NCI-H526 treated with DMSO at 0.1 percent for 48 hours (cell line): ENCODE measurements around the gene SFXN3.

Source experiments
- DNase-seq: peaks from one replicate; lab custom pipeline; 2025; lab: John Stamatoyannopoulos, UW

SFXN3 gene

DNA sequence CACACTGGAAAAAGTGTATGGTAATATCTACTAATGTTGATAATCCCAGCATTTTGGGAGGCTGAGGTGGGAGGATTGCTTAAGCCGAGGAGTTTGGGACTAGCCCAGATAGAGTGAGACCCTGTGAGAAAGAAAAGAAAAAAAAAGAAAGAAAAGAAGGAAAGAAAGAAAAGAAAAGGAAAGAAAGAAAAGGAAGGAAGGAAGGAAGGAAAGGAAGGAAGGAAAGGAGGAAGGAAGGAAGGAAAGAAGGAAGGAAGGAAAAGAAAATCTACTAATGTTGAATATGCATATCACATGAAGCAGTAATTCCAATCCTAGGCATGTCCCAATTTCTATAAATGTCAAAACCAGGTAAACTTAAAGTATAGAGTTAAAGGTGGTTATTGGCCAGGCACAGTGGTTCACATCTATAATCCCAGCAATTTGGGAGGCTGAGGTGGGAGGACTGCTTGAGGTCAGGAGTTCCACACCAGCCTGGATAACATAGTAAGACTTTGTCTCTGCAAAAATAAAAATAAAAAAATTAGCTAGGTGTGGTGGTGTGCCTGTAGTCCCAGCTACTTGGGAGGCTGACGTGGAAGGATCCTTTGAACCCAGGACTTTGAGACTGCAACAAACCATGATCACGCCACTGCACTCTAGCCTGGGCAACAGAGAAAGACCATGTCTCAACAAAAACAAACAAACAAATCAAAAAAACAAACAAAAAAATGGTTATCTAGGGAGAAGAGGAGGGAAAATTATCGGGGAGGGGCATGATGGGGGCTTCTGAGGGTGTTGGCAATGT, 25.5 kb downstream of the SFXN3 start:
- DNase-seq, result no peak

DNA sequence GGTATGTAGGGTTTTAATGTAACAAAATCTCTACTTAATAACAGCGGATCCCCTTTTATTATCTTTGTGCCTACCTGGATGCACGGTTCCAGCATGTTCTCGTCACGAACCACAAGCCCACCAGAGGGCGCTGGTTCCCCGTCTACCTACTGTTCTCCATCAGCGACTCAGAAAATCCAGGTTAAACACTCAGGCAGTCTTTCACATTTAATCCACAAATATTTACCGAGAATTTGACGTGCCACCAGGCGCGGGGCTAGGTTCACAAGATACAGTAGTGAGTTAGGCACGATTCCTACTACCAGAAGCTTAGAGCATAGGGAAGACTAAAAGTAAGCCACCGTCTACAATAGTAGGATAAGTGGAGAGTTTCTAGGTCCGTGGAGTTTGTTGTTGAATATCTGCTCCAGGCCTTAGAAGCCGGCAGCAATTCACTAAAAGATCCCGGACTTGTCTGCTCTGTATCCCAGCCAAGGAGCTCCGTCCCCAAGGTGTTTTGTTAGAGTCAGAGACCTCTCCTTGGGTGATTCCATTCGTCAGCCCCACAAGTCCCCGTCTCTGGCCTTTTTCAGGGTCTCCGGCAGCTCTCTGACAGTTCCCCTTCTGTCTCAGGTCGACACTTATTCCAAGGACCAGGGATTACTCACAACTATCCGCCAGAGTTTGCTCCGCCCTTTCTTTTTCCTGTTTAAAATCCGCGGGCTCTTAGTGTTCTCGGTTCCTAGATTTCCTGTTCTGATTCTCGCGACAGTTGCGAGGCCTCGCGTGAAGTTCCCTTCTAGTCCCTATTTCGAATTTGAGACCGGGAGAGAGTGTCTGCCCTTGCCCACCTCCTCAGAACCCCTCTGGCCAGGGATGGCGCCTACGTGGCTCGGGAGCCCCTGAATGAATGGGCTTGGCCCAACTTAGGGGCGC, 29.3 kb downstream of the SFXN3 start:
- peak; percentile 89 for DNase-seq

DNA sequence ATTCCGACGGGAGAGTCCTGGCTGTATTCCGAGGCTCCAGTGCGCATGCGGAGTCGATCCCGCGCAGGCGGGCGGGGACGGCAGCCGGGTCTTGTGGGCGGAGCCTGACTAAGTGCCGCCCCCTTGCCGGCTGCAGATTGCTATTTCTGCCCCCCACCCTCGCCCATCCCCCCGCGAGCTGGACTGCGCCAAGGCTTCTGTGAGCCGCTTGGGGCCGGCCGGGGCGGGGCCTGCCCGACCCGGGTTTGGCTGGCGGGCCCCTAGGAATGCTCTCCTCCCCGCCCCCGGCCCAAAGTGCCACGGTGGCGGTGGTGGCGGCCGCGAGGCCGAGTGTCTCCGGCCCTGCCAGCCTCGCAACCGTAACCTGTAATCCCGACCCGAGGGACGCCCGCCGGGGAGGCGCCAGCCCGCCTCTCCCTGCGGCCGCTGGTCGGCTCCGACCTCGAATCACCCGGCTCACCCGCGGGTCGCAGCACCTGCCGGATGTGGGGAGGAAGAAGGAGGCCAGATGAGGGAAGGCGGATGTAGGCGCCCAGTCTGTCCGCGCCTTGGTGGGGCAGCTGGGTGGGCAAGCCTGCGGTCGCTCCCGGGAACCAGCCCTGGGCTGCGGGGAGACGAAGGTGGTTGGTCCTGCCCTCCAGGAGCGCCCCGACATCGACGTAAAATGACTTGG, 30.1 kb downstream of the SFXN3 start:
- peak; percentile 89 for DNase-seq

DNA sequence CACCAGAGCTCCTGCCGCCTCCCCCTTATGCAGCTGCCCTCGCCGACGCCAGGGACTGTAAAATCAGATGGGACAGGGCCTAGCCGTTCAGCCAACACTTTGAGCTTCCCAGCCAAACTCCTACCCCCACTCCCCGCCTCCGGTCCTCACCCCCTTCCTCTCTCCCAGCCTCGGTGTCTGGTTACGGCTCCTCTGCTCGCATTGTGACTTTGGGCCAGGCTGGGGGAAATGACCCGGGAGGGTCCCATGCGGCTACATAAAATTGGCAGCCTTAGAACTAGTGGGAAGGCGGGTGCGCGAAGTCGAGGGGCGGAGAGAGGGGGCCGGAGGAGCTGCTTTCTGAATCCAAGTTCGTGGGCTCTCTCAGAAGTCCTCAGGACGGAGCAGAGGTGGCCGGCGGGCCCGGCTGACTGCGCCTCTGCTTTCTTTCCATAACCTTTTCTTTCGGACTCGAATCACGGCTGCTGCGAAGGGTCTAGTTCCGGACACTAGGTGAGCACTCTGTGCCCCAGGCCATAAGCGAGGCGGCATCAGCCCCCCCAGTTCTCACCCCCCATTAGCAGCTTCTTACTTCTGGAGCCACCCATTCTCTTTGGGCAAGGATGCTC, 30.7 kb downstream of the SFXN3 start, which contains the start of gene KAZALD1:
TSS of gene KAZALD1 (plus strand) at position 366 of the 608 bp plus-strand sequence. CDS start 604 bp downstream, outside the sequence.
- no peak for DNase-seq

DNA sequence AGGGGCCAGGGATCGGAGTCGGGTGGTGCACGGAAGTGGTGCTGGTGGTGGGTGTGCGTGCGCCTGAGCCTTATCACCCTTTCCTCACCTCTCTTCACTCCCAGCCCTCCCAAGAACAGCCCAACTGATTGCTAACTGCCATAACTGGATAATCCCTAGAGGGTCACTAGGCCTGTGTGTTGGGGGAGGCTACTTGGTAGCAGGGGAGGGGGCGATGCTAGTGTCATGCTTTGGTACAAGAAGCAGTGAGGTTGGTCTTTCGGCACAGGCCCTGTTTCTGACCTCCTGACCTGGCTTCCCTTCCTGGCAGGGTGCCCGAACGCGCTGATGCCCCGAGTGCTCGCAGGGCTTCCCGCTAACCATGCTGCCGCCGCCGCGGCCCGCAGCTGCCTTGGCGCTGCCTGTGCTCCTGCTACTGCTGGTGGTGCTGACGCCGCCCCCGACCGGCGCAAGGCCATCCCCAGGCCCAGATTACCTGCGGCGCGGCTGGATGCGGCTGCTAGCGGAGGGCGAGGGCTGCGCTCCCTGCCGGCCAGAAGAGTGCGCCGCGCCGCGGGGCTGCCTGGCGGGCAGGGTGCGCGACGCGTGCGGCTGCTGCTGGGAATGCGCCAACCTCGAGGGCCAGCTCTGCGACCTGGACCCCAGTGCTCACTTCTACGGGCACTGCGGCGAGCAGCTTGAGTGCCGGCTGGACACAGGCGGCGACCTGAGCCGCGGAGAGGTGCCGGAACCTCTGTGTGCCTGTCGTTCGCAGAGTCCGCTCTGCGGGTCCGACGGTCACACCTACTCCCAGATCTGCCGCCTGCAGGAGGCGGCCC, 31.4 kb downstream of the SFXN3 start:
- DNase-seq, result peak; percentile 51

DNA sequence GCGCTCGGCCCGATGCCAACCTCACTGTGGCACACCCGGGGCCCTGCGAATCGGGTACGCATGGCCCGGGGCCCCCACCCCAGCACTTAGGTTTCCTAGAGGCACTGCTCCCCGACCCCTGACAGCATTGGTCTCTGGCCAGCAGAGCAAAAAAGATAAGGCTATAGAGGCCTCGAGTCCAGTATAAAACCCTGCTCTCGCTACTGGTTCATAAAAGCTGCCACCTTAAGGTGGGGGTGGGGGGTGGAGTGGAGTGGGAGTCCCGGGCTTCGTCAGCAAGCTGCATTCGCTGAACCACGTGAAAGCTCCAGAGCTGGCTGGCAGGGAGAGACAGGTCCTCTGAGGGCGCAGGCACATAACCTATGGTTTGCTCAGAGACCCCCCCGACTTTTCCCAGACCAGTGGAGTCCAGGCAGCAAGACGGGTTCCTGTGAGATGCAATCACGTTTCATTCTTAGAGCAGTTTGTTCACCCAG, 32.1 kb downstream of the SFXN3 start:
- DNase-seq, result no peak

DNA sequence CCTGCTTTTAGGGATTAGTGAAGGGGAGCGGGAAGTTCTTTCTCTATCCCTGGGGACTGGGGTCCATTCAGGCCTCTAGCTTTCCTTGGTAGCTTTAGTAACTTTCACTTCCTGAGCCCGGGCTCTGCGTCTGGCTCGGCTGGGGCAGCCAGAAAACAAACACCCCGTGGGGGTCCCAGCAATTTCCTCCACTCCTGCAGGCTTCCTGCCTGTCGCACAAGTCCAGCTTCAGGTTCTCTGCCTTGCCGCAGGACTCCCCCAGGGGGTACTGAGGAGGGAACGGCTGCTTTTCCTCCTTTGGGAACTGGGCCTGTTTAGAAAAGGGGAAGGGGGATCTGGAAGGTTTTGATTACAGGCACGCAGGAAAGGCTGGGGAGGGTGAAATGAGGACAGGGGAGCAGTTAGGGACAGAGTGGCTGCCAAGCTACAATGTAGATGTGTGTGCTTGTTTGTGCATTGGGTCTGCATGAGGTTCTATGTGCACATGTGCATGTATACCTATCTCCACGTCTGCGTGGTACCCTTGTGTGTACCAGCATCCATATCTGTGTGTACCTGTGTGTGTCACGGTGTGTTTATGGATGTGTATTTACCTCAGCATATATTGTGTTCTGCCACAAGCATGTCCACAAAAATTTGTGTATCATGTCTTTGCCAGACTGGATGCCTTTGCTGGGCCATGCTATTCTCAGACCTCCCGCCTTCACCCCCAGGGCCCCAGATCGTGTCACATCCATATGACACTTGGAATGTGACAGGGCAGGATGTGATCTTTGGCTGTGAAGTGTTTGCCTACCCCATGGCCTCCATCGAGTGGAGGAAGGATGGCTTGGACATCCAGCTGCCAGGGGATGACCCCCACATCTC, 32.7 kb downstream of the SFXN3 start:
- DNase-seq, result no peak

DNA sequence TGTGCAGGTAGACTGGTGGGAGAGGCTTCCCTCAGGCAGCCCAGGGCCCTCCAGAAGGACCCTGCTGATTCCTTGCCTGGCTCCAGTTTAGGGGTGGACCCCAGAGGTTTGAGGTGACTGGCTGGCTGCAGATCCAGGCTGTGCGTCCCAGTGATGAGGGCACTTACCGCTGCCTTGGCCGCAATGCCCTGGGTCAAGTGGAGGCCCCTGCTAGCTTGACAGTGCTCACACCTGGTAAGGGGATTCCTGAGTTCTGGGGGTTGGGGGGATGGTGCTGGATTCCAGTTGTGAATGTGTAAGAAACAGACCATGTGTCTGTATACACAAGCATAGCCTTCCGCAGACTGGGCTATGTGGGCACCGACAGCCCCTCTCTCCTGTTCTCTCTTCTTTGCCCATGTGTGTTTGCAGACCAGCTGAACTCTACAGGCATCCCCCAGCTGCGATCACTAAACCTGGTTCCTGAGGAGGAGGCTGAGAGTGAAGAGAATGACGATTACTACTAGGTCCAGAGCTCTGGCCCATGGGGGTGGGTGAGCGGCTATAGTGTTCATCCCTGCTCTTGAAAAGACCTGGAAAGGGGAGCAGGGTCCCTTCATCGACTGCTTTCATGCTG, 33.5 kb downstream of the SFXN3 start:
- DNase-seq, result no peak

DNA sequence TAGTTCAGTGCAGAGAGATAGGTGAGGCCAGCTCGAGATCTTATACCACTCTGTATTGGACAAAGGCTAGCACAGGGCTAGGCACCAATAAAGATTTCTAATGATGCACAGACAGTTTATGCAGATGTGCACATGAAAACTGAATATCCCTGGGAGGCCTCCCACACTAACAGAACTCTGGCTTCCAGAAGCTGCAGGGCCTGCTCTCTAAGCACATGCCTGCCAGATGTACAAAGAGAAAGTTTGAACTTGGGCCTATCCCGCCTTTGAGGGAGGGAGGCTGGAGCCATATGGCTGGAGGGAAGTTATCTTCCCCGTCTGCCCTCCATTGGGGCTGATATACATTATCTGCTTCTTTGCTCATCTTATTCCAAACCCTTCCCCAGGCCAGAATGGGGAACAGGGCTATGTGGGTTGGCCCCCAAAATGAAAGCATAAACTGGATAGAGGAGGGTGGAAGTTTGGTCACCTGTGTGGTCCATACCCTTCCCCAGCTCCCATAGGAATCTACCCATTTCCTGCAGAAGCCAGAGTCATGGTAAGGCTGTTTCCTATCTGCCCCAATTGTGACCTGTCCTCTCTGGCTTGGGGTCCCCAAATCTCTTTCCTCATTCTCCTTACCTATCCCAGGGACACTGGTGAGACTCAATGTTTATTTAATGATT, 34.6 kb downstream of the SFXN3 start:
- DNase-seq, result no peak

DNA sequence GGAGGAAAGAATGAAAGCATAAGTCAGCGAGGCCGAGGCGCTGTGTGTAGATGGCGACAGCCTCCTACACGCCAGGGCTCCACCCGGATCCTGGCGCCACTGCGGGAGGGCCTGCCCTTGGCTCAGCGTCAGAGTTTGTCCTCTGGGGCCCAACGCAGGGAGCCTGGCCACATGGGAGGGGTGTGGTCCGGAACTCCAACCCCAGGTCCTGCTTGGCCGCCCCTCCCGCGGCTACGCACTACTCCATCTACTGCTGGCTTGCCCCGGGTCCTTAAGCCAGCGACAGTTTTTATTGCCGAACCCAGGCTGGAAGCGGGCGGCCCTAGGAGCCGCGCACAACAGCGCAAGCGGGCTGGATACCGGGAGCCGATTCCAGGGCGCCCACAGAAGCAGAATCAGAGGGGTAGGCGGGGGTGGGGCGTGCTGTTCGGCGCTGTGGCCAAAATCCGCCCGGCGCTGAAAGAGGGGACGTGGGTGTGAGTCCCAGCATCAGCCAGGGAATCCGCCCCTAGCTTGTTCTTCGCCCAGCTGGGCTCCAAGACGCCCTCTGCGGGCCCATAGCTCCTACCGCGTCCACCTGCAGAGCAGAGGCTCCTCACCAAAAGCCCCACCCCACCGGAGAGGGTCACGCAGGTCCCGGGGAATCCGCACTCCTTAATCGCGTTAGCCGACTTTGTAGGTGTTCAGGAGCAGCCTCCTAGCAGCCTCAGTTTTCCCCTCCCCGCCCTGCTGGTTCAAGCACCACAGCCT, 35.3 kb downstream of the SFXN3 start:
- DNase-seq, result peak; percentile 41

DNA sequence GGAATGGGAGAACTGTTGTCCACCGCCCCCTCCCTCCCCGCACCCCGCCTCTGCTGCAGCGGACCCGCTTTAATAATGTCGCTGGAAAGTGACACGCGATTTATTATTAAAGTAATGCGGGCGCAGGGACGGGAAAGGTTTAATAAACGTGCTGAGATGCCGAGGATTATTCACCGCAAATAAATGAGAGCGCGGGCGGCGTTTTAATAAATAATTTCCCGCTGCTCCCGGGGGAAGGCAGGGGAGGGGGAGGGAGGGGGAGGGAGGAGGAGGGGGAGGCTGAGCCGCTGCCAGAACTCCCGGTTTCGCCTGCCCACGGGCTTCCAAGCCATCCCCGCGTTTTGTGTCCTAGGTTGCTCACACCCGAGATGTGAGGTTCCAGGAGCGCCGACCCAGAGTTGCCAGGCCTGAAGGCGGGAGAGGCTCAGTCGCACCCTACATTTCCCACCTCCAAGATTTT, 35.9 kb downstream of the SFXN3 start:
- no peak for DNase-seq

DNA sequence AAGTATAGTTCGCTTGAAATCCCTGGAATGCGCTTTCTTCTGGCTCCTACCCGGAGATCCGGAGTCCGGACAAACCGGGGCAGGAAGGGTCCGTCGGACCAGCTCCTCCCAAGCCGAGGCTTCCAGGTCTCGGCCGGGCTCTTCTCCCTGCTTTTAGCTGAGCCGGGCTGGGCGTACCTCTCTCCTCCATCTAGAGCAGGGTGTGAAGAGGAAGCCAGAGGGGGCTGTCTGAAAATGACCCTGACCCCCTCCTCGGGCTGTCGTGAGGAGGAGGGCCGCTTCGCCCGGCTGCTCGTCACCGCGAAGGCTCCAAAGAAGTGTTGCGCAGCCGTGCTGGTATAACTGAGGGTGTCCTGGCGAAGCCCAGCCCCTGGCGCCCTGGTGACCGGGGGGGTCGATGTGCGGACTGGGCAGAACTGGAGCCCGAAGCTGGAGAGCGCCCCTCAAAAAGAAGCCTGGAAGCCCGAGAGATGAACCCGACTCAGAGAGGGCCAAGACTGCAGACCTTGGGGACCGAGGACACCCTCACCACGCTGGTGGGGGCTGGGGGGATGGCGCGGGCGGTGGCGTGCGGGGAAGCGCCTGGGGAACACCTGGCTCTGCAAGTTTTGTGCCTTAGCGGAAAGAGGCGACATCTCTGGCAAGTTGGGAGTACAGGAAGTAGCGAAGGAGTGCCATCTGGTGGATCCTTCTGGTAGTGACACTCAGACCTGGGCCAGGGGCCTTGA, 36.5 kb downstream of the SFXN3 start:
- peak; percentile 38 for DNase-seq

DNA sequence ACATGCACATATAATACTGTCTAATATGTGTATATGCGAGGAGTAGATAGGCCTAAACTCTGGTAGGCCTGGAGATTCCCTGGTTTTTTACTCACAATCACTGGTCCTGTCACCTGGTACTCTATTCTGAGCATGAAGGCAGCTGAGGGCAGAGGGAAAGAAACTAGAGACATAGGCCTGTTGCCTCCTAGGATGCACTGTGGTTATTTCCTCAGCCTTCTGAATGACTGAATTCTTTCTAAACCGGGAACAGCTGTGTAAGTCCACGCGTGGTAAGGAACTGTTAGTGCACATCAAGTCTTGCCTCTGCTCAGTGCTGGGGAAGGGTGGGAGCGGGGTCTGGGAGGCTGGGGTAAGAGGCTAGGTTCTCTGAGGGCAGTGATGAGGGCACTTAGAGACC, 38.4 kb downstream of the SFXN3 start:
- no peak for DNase-seq

DNA sequence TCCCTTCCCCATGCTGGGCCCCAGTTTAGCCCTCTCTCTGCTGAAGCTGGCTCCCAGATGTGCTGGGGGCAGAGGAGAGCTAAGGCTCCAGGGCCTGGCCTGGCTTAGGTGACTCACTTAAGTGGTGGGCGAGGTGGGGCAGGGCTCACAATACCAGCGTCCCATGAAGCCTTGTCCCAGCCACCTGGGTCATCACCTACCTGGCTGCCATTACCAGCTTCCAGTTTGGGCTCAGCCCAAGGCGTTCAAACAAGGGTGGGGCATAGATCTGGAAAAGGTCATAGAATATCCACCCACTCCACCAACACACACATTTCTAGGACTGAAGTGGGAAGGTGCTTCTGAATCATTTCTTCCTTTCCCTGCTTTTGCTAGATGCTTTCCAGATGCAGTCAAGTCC, 39.1 kb downstream of the SFXN3 start:
- DNase-seq, result no peak

DNA sequence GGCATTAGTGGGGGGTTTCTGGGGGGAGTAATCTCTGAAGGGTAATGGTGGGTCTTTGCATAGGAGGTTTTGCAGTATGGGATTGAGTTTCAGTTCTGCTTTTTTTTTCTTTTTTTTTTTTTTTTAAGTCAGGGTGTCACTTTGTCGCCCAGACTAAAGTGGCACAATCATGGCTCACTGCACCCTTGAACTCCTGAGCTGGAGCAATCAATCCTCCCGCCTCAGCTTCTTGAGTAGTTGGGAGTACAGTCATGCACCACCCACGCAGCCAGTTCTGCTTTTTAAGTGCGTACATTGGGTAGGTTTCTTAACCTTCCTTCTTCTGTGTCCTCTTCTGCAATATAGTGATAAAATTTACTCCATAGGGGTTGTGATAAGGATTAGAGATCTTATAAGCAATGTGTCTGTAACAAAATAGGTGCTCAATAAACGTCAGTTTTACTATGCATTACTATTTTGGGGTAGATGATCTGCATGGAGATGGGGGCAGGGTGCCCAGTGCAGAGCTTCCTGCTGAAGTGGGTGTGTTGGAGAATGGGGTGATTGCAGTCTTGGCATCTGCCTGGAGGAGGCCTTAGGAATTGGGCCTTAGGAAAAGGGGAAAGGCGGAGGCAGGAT, 40.3 kb downstream of the SFXN3 start:
- DNase-seq, result no peak

DNA sequence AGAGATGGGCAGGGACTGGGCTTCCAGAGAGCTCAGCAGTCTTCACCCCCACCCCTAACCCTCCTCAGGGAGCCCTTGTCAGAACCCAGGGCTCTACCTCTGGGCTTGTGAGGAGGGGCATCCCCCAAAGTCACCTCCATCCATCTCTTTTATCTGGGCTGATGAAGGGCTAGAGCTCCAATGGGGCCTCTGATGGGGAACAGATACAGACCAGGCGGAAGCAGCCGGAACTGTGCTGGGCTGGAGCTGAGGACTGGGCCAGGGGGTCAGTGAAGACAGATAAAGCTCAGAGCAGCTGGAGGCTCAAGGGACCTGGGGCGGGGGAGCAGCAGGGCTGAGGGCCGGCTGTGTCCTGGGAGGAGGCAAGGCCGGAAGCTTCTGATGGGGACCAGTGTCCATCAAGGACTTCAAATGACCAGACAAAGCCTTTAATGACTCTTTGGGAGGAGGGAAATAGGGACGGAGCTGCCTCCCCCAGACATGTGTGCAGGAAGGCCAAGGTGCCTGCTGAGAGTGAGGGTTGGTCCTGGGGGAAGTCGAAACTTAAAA, 40.9 kb downstream of the SFXN3 start:
- no peak for DNase-seq

DNA sequence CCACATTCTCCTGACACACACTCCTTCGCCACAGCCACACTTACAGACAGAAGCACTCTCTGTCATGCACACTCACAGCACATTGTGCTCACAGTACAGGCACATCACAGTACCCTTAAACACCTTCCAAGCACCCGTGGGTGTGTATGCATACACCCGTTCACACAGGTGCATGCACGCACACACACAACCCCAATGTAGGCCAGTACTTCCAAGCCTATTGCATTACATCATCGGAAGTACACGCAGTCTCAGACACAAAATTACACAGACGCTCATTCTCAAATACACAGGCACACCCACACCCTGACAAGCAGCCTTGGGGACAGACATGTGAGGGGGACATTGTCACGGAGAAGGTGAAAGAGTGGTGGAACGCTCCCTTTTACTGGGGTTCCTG, 41.9 kb downstream of the SFXN3 start:
- no peak for DNase-seq
